HG03045 (cell line): Measurements from ENCODE around the gene LGALS4.
"Not testable (repeated sequence)": the region's sequence is repeated elsewhere in the genome, so short reads cannot be mapped to it uniquely, and the experiment has no call there.

ENCODE experiments used
- ATAC-seq: cut with Tn5 transposase; IDR thresholded peaks from one replicate; pipeline ENCODE4 v1.9.1; 2021; ENCODE audit warnings: mild to moderate bottlenecking, moderate library complexity; ENCODE audit not compliant: unreplicated experiment

The LGALS4 gene

DNA sequence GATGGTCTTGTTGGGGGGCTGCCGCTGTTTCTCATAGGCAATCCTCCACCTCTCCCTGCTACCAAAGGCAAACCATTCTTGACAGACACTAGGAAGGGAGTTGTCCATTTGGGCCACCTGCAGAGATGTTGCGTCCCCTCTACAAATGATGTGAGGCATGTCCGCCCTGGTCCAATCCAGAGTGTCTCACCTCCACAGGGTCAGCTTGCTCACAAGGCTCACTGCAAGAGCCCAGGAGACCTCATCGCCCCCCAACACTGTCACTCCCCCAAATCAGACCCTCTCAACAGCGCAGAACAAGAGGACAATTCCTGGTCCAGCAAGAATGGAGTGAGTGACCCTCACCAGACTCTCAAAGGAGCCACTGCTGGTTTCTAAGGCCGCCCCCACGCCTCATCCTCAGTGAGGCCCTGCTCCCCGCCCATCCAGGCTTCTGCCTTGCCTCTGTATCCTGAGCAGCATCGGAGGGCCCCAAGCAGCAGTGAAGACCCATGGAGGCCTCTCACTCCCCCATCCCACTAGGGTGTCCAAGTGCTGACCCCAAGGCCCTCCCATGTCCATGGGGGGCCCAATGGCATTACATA is 30.5 kb upstream of the LGALS4 start:
- no peak for ATAC-seq

DNA sequence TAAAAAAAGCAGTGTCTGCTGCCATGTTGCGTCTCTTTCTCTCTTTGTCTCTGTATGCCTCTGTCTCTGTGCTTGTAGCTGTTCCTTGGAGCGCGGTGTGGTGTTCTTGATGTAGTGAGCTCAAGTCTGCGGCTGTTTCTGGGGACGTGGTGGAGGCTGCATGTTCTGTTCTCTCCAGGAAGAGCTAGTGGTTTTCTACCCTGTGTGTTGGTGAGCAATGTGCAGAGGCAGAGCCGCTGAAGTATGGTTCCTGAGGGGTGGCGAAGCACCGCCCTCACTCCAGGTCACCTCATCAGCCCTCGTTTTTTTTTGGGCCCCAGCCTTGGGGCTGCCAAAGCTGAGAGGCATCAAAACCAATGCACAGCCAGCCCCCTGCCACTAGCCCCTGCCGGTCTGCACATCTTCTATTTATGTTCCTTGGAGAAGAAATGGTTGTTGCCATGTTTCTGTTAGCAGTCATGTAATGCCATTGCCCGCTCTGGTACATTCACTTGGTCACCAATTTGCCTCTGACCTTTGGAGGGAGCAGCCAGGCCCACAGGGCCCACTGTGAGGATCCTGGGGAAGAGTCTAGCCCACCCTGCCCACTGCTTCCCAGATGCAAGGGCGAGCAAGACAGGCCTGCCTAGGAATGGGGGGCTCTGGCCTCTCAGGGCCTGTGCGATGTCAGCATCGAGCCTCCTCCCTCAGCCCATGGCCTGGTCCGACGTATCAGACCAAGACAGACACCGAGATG is 29.9 kb upstream of the LGALS4 start:
- no peak for ATAC-seq

DNA sequence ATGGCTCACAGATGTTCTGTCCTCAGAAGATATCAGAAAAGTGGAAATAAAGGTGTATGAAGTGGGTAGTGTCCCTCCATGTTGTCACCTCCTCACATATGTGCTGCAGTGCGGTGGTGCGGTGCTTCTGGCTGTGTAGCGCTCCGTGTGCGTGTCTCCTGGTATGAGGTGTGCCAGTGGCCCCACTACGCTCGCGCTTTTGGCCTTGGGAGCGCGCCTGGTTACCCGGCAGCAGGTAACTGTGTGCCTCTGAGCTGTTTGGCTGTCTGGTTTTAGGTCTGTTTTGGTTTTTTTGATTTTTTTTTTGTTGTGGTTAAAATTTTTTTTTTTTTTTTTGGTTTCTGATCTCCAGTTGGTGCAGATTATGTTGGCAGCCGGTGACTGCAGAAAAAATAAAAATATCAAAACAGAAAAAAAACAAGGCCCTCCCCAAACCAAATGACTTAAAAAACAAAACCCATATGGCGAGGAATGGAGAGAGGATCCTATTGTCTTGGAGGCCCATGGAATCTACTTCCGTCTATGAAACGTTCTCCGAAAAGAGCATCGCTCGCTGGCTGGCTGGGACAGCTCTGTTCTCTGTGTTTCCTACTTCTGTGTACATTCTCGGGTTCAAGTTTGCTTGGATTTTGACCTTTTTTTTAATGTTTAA is 29.2 kb upstream of the LGALS4 start:
- ATAC-seq, result no peak

DNA sequence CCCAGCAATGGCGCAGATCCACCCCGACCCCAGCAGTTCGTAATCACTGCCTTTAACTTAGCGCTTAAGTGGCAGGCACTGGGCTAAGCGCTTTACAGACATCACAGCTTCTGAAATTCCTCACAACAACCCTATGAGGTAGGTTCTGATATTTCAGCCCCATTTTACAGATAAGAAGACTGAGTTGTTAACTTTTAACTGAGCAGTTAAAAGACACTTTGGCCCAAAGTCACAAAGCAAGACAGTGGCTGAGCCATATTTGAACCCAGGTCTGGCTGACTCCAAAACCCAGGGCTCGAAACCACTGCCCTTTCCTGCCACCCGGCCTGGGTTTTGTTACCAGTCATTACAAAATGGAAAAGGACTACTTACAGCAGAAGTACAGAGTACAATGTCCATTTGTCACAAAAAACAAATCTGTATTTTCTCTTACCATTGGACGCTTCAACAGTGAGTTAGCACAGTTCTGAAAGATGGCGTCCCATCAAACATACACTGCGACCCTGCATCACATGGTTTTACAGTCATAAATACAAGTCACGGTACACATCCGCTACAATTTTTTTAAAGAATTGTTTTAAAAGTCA is 28.5 kb upstream of the LGALS4 start:
- ATAC-seq, result no peak

DNA sequence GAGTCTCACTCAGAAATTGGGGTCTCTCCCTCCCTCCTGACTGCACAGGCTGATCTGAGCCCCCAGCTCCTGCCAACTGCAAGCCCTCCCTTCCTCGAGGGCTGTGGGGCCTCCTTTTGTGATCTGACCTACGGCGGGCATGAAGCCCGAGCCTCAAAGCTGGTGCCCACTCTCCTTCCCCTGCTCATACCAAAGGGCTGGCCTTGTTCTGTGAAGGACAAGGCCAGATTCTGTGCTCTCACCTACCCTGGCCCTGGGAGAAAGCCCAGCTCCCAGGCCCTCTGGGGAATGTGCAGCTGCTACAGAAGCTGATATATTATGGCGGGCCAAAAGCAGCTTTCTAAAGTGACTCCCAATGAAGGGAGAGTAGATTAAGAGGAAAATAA is 27.8 kb upstream of the LGALS4 start:
- ATAC-seq, result no peak

DNA sequence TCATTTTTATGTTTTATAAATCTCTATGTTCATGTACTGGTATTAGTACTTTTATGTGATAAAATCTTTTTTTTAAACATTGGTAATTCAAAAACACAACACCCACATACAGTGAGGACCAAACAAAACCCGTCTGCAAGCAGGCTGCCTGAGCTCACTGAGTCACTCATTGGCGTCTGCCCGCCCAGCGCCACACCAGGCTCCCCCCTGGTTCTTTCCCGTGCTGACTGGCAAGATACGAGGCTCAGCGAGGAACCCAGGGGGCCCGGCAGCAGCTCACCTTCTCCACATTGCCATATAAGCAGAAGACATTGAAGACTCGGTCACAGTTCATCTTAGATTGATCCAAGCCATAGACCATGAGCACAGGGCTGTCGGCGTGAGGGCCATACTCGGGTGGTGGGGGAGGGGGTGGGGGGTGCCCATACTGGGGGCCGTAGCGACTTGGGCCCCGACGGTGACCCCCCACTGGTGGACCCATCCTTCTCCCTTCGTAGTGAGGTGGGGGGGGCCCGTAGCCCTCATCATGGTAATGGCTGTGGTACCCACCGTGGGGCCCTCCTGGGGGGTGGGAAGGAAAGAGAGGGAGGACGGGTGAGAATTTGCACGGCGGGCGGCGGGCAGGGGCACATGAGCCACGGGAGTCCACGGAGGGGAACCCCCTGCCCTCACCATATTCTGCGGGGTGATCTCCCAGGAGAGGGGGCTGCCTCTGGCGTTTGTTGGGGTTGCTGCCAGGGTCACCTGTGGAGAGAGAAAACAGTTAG is 27.3 kb upstream of the LGALS4 start:
- no peak for ATAC-seq

DNA sequence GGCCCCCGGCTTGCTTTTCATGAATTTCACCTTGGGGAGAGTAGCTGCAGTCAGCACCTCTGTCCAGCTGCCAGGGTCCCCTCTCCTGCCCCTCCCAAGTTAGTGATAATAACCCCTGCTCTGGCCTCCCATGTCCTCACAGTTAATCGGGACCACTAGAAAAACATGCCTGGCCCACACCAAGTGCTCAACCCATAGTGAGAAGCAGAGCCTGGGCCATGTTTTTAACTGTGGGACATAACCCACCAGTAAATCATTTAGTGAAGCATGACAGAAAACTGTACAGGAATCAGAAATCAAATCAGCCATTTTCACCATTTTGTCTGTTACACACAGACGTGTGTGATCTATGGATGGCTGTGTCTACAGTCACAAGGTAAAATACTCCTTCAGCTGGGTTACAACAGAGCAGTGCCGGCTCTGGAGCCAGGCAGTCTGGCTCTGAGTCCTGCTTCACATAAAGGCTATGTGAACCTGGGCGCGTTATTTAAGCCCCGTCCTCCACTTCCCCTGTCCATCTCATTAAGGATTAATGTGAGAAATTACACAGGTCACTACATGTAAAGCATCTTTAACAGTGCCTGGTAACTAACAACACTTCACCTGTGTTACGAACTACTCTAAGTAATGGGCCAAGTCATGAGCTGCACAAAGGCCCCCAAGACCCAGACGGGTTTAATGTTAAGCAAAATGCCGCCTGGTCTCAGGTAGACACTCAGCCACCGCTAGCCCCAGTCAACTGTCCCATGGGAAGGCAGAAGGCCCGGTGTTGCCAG is 26.4 kb upstream of the LGALS4 start:
- ATAC-seq, result no peak

DNA sequence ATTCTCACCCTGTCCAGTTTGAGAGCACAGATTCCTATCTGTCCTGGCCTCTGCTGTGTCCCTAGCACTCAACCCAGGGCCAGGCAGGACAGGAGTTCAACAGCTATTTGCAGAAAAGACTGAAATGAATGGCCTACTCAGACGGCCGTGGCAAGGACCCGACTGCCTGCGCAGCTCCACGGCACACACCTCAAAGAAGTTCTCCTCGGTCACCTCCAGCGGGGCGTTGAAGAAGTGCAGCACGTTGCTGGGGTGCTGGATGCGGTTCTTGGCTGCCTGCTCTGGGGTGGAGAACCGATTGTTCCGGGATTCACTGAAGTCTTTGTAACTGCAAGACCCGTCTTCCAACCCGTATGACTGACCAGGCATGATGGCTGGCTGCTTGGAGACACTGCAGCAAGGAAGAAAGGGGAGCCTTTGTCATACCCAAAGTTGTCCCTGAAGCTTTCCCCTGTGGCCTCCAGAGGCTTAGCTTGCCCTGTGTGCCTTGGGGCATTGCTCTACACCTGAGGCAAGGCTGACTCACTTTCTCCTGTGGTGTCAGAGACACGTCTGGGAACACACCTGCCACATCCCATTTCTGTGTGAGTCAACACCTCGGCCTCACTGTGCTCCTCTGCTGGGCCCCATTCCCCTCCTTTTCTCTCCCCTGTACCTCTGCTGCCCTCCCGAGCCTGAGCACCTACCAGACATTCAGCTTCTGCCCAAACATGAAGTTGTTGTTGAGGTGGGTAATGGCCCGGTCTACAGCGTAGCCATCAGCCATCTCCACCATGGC is 25.7 kb upstream of the LGALS4 start:
- ATAC-seq, result no peak

DNA sequence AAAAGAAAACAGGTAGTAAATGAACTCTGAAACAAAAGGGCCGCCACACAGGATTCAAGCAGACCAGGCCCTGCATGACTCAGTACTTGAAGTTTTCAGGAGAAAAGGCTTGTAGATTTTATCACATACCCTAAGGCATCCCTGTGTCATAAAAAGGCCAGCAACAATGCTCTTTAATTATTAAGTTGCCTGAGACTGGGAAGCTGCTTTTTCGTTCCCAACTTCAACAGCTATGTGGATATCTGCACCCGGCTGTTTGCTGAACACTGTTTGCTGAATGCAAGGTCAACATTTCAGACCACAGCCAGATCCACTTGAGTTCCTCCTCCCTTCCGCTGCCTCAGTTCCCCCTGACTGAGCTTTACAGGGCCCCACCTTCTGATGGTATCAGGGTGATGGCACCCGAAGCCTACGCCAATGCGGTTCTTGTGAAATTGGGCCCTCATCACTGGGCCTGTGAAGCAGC is 24.9 kb upstream of the LGALS4 start:
- no peak for ATAC-seq

DNA sequence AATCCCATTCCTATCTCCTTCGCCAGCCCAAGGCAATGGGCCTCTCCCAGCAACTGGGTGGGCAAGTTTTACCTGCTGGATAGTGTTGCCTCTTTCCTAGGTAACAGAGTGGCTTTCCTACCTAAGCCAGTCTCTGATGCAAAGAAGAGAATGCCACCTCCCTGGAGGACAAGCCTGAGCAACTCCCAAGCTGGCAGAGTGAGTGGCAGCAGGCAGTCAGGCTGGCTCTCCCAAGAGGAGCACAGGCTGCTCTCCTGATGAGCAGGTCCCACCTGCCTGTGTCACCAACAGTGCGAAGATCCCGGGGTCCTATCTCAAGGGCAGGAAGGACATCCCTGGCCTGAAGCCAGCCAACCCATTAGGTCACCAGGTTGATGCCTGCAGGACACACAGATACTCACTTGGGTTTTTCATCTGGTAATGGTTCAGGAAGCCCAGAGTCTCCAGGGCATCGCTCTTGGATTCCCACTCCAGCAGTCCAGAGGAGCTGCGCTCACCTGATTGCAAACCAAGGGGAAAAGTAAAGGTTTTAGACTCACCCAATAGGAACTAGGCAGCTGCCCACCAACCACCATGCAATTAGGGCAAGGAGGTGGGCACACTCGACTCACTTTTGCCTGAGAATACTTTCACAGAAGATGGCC is 24.4 kb upstream of the LGALS4 start:
- ATAC-seq, result no peak

DNA sequence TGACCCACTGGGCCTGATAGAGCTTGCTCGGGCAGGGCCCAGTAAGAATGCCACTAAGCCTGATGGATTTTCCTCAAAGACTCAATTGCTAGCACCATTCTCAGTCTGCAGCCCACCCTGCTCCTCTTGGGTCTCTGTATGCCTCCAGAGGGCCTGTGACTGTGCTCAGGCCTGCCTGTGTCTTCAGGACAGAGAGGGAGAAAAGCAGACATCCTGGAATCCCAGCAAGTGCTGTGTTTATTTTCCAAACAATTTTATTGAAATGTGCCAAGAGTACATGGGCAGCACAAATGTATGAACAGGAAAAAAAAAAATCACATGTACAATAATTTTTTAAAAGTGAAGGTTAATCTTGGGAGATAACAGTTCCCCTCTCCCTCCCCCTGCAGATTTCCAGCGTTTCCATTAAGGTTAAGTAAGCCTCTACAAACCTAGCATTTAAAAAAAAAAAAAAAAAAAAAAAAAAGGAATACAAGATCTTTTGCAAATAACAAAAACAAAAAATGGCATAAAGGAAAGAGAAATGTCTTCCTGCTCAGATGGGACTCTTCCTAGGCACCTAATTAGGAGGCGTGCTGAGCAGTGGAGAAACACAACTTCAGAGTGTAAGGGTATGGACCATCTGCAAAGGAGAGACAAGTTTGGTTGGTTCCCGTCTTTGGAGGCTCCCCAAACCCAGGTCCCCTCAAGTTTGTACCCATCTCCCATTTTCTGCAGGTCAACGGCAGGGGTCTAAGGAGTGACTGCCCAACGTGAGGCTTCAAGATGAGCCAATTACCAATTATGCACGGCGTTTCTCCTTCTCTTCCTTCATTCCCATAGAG is 23.6 kb upstream of the LGALS4 start:
- no peak for ATAC-seq

DNA sequence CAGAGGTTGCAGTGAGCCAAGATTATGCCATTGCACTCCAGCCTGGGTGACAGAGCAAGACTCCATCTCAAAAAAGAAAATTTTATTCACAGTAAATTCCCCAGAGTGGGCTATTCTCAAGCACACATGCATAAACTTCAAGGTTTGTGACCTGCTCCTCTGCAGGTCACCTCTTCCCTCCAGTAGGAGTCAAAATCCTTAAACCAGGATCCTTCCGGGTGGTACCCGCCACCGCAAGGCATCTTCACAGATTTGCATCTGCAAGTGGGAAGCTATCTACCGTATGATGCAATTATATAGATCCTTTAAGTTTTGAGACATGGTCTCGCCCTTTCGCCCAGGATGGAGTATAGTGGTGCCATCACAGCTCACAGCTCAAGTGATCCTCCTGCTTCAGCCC is 21.8 kb upstream of the LGALS4 start:
- no peak for ATAC-seq

DNA sequence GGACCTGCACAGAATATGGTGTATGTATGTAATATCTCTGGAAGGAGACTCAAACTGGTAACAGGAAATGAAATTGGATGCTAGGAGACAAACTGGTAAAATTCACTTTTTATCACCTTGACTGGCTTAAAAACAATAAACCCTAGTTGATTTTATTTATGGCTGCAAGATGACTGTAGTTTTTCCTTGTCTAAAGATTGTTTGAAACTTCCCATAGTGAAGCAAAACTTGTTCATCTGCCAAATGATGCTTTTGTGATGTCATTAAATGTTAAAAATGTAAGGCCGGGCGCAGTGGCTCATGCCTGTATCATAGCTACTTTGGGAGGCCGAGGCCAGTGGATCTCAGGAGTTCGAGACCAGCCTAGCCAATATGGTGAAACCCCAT is 21.4 kb upstream of the LGALS4 start:
- ATAC-seq, result no peak

DNA sequence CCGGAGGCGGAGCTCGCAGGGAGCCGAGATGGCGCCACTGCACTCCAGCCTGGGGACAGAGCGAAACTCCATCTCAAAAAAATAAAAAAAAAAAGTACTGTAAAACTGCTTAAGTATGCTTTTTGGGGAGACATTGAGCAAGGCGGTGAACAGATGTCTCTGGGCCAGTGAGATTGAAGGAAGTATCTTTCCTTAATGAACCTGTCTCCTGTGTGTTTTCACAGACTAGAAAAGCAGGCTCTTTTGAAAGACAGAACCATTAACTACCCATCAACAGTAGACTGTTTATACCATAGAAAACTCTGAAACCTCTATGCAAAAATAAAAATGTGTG is 20.3 kb upstream of the LGALS4 start:
- no peak for ATAC-seq

DNA sequence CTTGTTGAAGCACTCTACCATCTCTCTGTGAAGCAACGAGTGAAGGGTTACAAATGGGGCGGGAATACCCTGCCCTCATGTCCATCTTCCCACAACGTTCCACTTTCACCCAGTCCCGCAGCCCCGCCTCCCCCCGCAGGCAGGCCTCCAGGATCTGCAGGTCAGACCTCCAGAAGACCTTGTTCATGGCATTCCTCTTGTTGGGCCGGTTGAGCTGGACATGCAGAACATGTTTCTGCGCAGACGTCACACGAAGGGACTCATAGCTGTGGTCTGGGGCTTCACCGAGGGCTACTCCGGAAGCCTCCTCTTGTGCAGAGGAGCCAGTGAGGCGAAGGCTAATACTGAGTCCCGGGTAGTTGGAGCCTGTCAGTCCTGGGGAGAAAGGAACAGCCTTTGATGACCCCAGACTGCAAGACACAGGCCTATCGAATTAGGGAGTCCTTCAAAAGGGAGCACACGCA is 18.4 kb upstream of the LGALS4 start:
- peak; percentile 26 for ATAC-seq

DNA sequence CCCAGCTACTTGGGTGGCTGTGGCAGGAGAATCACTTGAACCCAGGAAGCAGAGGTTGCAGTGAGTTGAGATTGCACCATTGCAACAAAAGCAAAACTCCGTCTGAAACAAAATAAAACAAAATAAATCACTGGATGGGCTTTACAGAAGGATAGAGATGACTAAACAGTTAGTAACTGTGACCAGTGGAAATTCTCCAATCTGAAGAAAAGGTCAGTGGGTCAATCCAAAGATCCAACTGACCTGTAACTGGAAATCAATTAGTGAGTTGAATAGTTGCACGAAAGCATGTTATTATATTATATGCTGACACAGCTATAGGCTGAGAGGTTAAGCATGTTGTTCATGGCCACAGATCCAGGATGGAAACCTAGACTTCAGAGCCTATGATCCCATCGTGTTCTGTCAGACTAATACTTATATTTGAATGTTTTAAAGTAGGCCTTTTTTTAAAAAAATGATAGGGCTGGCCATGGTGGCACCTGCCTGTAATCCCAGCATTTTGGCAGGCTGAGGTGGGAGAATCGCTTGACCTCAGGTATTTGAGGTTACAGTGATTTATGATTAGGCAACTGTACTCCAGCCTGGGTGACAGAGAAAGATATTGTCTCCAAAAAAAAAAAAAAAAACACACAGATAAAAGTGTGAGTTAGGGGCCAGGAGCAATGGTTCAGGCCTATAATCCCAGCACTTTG is 17.4 kb upstream of the LGALS4 start:
- ATAC-seq, result no peak

DNA sequence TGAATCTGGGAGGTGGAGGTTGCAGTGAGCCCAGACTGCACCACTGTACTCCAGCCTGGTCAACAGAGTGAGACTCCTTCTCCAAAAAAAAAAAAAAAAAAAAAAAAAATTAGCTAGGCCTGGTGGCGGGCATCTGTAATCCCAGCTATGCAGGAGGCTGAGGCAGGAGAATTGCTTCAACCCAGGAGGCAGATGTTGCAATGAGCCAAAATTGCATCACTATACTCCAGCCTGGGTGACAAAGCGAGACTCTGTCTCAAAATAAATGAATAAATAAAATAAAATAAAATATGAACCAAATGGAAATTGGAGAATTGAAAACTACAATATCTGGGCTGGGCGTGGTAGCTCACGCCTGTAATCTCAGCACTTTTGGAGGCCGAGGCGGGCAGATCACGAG is 16.5 kb upstream of the LGALS4 start:
- ATAC-seq, result not testable (repeated sequence)
